HepG2 (cell line): ENCODE results near the gene TRAPPC3. TPM values are rescaled to one million over a fixed set of nuclear protein-coding genes. Genes with fewer than 3 reads are reported as not detected.

Source experiments
- CBX2 ChIP-seq, 2 experiments: fragments of 200-600 bp in 1 of 2; sonication (generic); formaldehyde crosslinking in 1 of 2; IDR thresholded peaks; 2 replicates each; pipeline versions ENCODE4 v1.7.0 to v1.8.1; 2018 to 2022; ENCODE audit warnings: low read depth in 2 of 2, low read length in 1 of 2, mild to moderate bottlenecking in 1 of 2, missing genetic modification reagents in 1 of 2
- JDP2 ChIP-seq: sonication (generic); formaldehyde crosslinking; IDR thresholded peaks from 2 replicates; pipeline ENCODE4 v1.8.1; 2022; ENCODE audit warnings: missing genetic modification reagents, borderline replicate concordance
- PRPF4 ChIP-seq: fragments of 200-400 bp; formaldehyde crosslinking; IDR thresholded peaks from 2 replicates; pipeline ENCODE4 v1.6.1; 2016; ENCODE audit warnings: low read length, low read depth; ENCODE audit not compliant: poor library complexity, severe bottlenecking
- PTBP1 ChIP-seq: fragments of 200-400 bp; formaldehyde crosslinking; IDR thresholded peaks from 2 replicates; pipeline ENCODE4 v1.6.1; 2018; ENCODE audit warnings: low read length, low read depth; ENCODE audit not compliant: poor library complexity, severe bottlenecking
- SMAD1 ChIP-seq: sonication (generic); formaldehyde crosslinking; IDR thresholded peaks from 2 replicates; pipeline ENCODE4 v1.4.0; 2020; ENCODE audit warnings: missing genetic modification reagents, low read depth, mild to moderate bottlenecking, borderline replicate concordance
- STAT5B ChIP-seq: sonication (generic); formaldehyde crosslinking; IDR thresholded peaks from 2 replicates; pipeline ENCODE4 v1.4.0; 2020; ENCODE audit warnings: missing genetic modification reagents
- ZFX ChIP-seq: sonication (generic); formaldehyde crosslinking; IDR thresholded peaks from 2 replicates; pipeline ENCODE4 v1.4.0; 2020; ENCODE audit warnings: mild to moderate bottlenecking, low read depth, missing genetic modification reagents, moderate library complexity
- ZMYM3 ChIP-seq: sonication (generic); formaldehyde crosslinking; IDR thresholded peaks from 2 replicates; pipeline ENCODE4 v1.5.1; 2020; ENCODE audit warnings: mild to moderate bottlenecking, missing genetic modification reagents
- ZNF350 ChIP-seq: sonication (generic); formaldehyde crosslinking; IDR thresholded peaks from 2 replicates; pipeline ENCODE4 v1.4.0; 2020; ENCODE audit warnings: mild to moderate bottlenecking, low read depth, missing genetic modification reagents, borderline replicate concordance
- ZNF737 ChIP-seq: sonication (generic); formaldehyde crosslinking; IDR thresholded peaks from 2 replicates; pipeline ENCODE4 v1.5.0; 2020; ENCODE audit warnings: missing genetic modification reagents, mild to moderate bottlenecking, borderline replicate concordance
- polyA plus RNA-seq, 8 experiments: library from polyadenylated mRNA; depleted of rRNA in 3 of 8; stranded (reverse) in 7 of 8; unstranded in 1 of 8; fragments of >200 nt; fragmentation: Illumina TruSeq in 4 of 8; extraction: Trizol in 4 of 8; gene quantifications; 2 replicates each; pipeline versions ENCODE4 v1.2.1 to v1.2.3, GENCODE V29; 2011 to 2016; ENCODE audit warnings: low read depth in 4 of 8, missing spikeins in 1 of 8, mixed read lengths in 1 of 8; ENCODE audit not compliant: insufficient read depth in 1 of 8
- total RNA-seq, 5 experiments: library from RNA; depleted of rRNA; stranded (reverse); fragments of >200 nt; fragmentation: Illumina TruSeq; extraction: Trizol; gene quantifications; 2 replicates each; pipeline ENCODE4 v1.2.3, GENCODE V29; 2016; ENCODE audit warnings: low read depth in 1 of 5
- TF ChIP-seq, protein P1 (sequence below): sonication (generic); formaldehyde crosslinking; IDR thresholded peaks from 2 replicates; pipeline ENCODE4 v1.4.0; 2020; ENCODE audit warnings: missing genetic modification reagents, borderline replicate concordance
- TF ChIP-seq, protein P2 (sequence below): sonication (generic); formaldehyde crosslinking; IDR thresholded peaks from 2 replicates; pipeline ENCODE4 v1.4.0; 2020; ENCODE audit warnings: mild to moderate bottlenecking, low read depth, missing genetic modification reagents
- TF ChIP-seq, protein P3 (sequence below): sonication (generic); formaldehyde crosslinking; IDR thresholded peaks from 2 replicates; pipeline ENCODE4 v1.4.0; 2020; ENCODE audit warnings: missing genetic modification reagents

Gene TRAPPC3
- total and polyA plus RNA-seq, 2 of the 13 experiments (the other 11 are each of a cell fraction or from before 2014, with no cell fraction given): 53.7 to 62.4 TPM

DNA sequence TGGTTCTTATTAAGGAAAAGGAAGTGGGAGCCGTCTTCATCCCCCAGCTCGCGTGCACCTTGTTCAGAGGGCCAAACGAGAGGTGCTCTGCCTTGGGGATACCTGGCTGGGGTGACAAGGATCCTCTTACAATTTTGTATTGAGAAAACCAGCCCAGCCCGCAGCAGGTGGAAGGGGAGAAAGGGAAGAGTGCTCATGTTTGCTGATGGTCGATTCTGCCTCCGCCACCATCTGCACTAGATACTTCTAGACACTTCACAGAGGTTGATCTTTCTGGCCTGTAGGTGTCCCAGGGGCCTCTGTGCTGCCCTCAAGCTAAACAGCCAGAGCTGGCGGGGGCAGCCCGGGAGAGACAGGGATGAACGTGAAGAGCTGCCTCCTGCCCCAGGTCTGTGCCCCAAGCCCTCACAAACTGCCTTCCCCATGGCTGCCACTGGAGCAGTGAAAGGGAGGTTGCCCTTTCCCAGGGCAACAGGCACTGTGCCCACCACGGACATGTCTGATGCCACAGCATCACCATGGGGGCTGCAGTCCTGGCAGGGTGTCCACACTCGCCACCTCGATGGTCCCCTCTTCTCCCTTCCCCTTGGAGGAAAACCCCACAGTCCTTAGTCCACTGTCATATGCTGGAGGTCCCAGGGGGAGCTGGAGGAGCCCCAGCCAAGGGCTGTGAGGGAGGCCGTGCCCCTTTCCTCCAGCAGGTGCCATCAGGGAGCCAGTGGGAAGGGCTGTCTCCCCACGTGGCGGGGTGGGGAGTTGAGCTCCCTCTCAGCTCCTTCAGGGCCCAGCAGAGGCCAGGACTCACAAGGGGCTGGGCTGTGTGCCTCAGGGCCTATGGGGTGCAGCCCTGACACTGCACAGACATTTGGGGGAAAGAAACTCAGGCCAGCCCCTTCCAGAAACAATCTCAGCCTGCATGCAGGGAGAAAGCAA is 52.5 kb downstream of the TRAPPC3 start (continued):
- TF ChIP-seq, protein P1, sequence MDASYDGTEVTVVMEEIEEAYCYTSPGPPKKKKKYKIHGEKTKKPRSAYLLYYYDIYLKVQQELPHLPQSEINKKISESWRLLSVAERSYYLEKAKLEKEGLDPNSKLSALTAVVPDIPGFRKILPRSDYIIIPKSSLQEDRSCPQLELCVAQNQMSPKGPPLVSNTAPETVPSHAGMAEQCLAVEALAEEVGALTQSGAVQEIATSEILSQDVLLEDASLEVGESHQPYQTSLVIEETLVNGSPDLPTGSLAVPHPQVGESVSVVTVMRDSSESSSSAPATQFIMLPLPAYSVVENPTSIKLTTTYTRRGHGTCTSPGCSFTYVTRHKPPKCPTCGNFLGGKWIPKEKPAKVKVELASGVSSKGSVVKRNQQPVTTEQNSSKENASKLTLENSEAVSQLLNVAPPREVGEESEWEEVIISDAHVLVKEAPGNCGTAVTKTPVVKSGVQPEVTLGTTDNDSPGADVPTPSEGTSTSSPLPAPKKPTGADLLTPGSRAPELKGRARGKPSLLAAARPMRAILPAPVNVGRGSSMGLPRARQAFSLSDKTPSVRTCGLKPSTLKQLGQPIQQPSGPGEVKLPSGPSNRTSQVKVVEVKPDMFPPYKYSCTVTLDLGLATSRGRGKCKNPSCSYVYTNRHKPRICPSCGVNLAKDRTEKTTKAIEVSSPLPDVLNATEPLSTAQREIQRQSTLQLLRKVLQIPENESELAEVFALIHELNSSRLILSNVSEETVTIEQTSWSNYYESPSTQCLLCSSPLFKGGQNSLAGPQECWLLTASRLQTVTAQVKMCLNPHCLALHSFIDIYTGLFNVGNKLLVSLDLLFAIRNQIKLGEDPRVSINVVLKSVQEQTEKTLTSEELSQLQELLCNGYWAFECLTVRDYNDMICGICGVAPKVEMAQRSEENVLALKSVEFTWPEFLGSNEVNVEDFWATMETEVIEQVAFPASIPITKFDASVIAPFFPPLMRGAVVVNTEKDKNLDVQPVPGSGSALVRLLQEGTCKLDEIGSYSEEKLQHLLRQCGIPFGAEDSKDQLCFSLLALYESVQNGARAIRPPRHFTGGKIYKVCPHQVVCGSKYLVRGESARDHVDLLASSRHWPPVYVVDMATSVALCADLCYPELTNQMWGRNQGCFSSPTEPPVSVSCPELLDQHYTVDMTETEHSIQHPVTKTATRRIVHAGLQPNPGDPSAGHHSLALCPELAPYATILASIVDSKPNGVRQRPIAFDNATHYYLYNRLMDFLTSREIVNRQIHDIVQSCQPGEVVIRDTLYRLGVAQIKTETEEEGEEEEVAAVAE (CRISPR knock-in tag): no peak
- TF ChIP-seq PTBP1: no peak
- TF ChIP-seq, protein P2, sequence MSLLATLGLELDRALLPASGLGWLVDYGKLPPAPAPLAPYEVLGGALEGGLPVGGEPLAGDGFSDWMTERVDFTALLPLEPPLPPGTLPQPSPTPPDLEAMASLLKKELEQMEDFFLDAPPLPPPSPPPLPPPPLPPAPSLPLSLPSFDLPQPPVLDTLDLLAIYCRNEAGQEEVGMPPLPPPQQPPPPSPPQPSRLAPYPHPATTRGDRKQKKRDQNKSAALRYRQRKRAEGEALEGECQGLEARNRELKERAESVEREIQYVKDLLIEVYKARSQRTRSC (CRISPR knock-in tag): no peak
- no peak for TF ChIP-seq JDP2 (CRISPR knock-in tag)
- no peak for TF ChIP-seq SMAD1
- TF ChIP-seq ZNF737 (CRISPR knock-in tag): no peak
- no peak for TF ChIP-seq STAT5B (CRISPR knock-in tag)
- no peak for TF ChIP-seq PRPF4
- no peak for TF ChIP-seq ZMYM3 (CRISPR knock-in tag)
- TF ChIP-seq ZFX (CRISPR knock-in tag): no peak; the same call in 1 of the 2 replicates
- TF ChIP-seq CBX2 (IDR thresholded peaks at IDR 0.05; ENCODE audit: low read depth, low read length): no peak
- no peak for TF ChIP-seq CBX2 (CRISPR knock-in tag; IDR thresholded peaks at IDR 0.05; ENCODE audit: low read depth)
- no peak for TF ChIP-seq ZNF350
- TF ChIP-seq, protein P3, sequence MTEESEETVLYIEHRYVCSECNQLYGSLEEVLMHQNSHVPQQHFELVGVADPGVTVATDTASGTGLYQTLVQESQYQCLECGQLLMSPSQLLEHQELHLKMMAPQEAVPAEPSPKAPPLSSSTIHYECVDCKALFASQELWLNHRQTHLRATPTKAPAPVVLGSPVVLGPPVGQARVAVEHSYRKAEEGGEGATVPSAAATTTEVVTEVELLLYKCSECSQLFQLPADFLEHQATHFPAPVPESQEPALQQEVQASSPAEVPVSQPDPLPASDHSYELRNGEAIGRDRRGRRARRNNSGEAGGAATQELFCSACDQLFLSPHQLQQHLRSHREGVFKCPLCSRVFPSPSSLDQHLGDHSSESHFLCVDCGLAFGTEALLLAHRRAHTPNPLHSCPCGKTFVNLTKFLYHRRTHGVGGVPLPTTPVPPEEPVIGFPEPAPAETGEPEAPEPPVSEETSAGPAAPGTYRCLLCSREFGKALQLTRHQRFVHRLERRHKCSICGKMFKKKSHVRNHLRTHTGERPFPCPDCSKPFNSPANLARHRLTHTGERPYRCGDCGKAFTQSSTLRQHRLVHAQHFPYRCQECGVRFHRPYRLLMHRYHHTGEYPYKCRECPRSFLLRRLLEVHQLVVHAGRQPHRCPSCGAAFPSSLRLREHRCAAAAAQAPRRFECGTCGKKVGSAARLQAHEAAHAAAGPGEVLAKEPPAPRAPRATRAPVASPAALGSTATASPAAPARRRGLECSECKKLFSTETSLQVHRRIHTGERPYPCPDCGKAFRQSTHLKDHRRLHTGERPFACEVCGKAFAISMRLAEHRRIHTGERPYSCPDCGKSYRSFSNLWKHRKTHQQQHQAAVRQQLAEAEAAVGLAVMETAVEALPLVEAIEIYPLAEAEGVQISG (CRISPR knock-in tag): 0 out of 2 replicates have a peak, but pooled peaks have one; percentile 15
